Neutrophil (primary cell): ENCODE data around the gene ST8SIA2.

ENCODE experiments used
- H3K27ac ChIP-seq: fragments of 200-600 bp; sonication (generic); 2 replicates; pipeline ENCODE4 v1.5.1; 2016; ENCODE audit warnings: mild to moderate bottlenecking, moderate library complexity
- H3K27me3 ChIP-seq: fragments of 200-600 bp; sonication (generic); 2 replicates; pipeline ENCODE4 v1.6.0; 2016; ENCODE audit warnings: mild to moderate bottlenecking
- H3K36me3 ChIP-seq: fragments of 200-600 bp; sonication (generic); 2 replicates; pipeline ENCODE4 v1.5.1; 2017
- H3K4me1 ChIP-seq, 2 experiments: fragments of 200-600 bp in 1 of 2; sonication (generic) in 1 of 2; 1 replicate in 1 of 2; 2 replicates in 1 of 2; pipeline versions ENCODE4 v1.5.1 to v1.6.1; 2013 to 2016; ENCODE audit warnings: low read depth in 1 of 2, low read length in 1 of 2, mild to moderate bottlenecking in 1 of 2, moderate library complexity in 1 of 2; ENCODE audit not compliant: control insufficient read depth in 1 of 2, insufficient read depth in 1 of 2
- H3K4me3 ChIP-seq, 2 experiments: fragments of 200-600 bp in 1 of 2; sonication (generic) in 1 of 2; 1 replicate in 1 of 2; 2 replicates in 1 of 2; pipeline ENCODE4 v1.5.1; 2013 to 2016; ENCODE audit warnings: low read depth in 1 of 2, low read length in 1 of 2, mild to moderate bottlenecking in 1 of 2, moderate library complexity in 1 of 2
- H3K9me3 ChIP-seq: fragments of 200-600 bp; sonication (generic); 2 replicates; pipeline ENCODE4 v1.5.1; 2016
- CTCF ChIP-seq: fragments of 200-600 bp; sonication (generic); IDR thresholded peaks from 2 replicates; pipeline ENCODE4 v1.5.1; 2016; ENCODE audit warnings: antibody characterized with exemption

Gene ST8SIA2

GRCh38 chr15:92362001-92362350 is 31.7 kb upstream of the ST8SIA2 start:
- Histone ChIP-seq H3K4me3 (no peak overlapping the region), H3K9me3 (no peaks in the 10 kb centered on the region), H3K4me1 (no peaks in the 10 kb centered on the region), H3K27ac (no peak overlapping the region), H3K27me3 (peaks cover 4% of the 10 kb centered on the region), H3K36me3 (no peaks in the 10 kb centered on the region)
- no peak for TF ChIP-seq CTCF

- H3K27me3 ChIP-seq = peaks cover 4% of the 10 kb centered on the region
- no peak overlapping the region for H3K4me3 ChIP-seq
- no peak overlapping the region for H3K27ac ChIP-seq
- H3K9me3 ChIP-seq = no peaks in the 10 kb centered on the region
- no peak for TF ChIP-seq CTCF
- no peaks in the 10 kb centered on the region for H3K36me3 ChIP-seq
- H3K4me1 ChIP-seq = no peaks in the 10 kb centered on the region
These were observed 28.6 kb upstream of the ST8SIA2 start for GRCh38 chr15:92365084-92365483.

DNA sequence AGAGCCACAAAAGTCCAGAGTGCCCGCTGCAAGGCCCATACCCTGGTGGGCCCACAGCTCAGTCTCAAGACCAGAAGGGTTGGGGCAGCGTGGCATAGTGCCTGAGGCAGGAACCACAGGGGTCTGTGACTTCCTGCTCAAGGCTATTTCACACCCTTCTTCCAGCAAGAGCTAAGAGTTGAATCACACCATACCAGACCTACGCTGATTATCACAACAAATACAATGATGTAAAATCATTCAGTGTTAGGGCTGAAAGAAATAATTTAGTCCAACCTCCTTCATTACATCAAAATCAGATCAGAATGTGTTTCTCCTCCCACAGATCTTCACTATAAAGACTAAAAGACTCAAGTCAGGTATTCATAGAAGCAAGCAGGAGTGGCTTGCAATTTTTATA is 27.8 kb upstream of the ST8SIA2 start:
- Histone ChIP-seq H3K36me3 (no peaks in the 10 kb centered on the region), H3K4me1 (no peaks in the 10 kb centered on the region), H3K27ac (no peak overlapping the region), H3K4me3 (no peak overlapping the region), H3K27me3 (peaks cover 4% of the 10 kb centered on the region), H3K9me3 (no peaks in the 10 kb centered on the region)
- TF ChIP-seq CTCF = no peak

DNA sequence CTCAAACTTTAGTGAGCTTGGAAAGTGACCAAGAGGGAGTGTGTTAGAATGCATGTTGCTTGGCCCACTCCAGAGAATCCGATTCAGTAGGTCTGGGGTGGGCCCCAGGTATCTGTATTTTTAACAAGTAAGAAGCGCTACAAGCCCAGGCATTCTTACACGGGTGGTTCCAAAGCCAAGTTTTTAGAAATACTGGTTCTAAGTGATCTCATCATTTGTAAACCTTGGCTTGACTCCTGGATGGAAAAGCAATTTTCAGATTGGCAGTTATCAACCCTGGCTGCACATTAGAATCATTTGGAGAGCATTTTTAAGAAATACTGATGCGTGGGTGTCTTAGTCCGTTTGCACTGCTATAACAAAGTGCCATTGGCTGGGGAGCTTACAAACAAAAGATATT is 27.3 kb upstream of the ST8SIA2 start:
- H3K27ac ChIP-seq = no peak overlapping the region
- H3K9me3 ChIP-seq = no peaks in the 10 kb centered on the region
- H3K36me3 ChIP-seq = no peaks in the 10 kb centered on the region
- H3K4me3 ChIP-seq = no peak overlapping the region
- no peak for TF ChIP-seq CTCF
- H3K4me1 ChIP-seq = no peaks in the 10 kb centered on the region
- peaks cover 4% of the 10 kb centered on the region for H3K27me3 ChIP-seq

GRCh38 chr15:92375057-92375456 is 18.6 kb upstream of the ST8SIA2 start:
- Histone ChIP-seq H3K27me3 (no peaks in the 10 kb centered on the region), H3K4me3 (no peak overlapping the region), H3K4me1 (no peaks in the 10 kb centered on the region), H3K36me3 (no peaks in the 10 kb centered on the region), H3K27ac (no peak overlapping the region), H3K9me3 (no peaks in the 10 kb centered on the region)
- TF ChIP-seq CTCF = no peak

- Histone ChIP-seq H3K27me3 (no peaks in the 10 kb centered on the region), H3K4me1 (no peaks in the 10 kb centered on the region), H3K27ac (no peak overlapping the region), H3K9me3 (no peaks in the 10 kb centered on the region), H3K4me3 (no peak overlapping the region), H3K36me3 (no peaks in the 10 kb centered on the region)
- TF ChIP-seq CTCF = no peak
These were observed 17.6 kb upstream of the ST8SIA2 start for GRCh38 chr15:92376109-92376508.
